IMR-90 (cell line): ENCODE measurements around the gene MAN2C1. TPM values are rescaled to one million over a fixed set of nuclear protein-coding genes. Genes with fewer than 3 reads are reported as not detected.

Experiments
- ATAC-seq: fragments of 200-7000 bp; cut with Tn5 transposase; 2 replicates; pipeline ENCODE4 v1.9.1; 2020; ENCODE audit warnings: low read depth, mild to moderate bottlenecking, moderate library complexity
- BruUV-seq: library from RNA; stranded (reverse); fragments of 400-500 nt; replicated peaks from 2 replicates; lab custom pipeline; 2021; lab: Mats Ljungman, UMichigan
- CTCF ChIA-PET: fragments of 300-600 bp; formaldehyde crosslinking; extraction: SDS; loops from one replicate; lab custom pipeline; 2021; ENCODE audit warnings: antibody characterized with exemption; lab: Yijun Ruan, JAX
- POLR2A ChIA-PET: fragments of 300-600 bp; sonication (Branson Sonifier 250); formaldehyde crosslinking; loops from one replicate; lab custom pipeline; 2022; ENCODE audit warnings: antibody characterized with exemption; ENCODE audit not compliant: unreplicated experiment; lab: Charles Lee
- DNase-seq: peaks from one replicate; pipeline ENCODE4 v3.0.0; 2013
- H2AFZ ChIP-seq: replicated peaks from 2 replicates; pipeline ENCODE3; 2013; ENCODE audit warnings: low read length, mild to moderate bottlenecking; ENCODE audit not compliant: poor library complexity
- H2AK5ac ChIP-seq: 2 replicates; pipeline ENCODE4 v1.6.1; 2013; ENCODE audit warnings: low read depth, low read length, inconsistent platforms
- H2AK9ac ChIP-seq: replicated peaks from 2 replicates; pipeline ENCODE3; 2013; ENCODE audit warnings: mild to moderate bottlenecking, low read depth, low read length, moderate library complexity; ENCODE audit not compliant: poor library complexity
- H2BK120ac ChIP-seq: 2 replicates; pipeline ENCODE4 v1.6.1; 2013; ENCODE audit warnings: low read depth, low read length, inconsistent platforms
- H2BK15ac ChIP-seq: 3 replicates; pipeline ENCODE4 v1.6.1; 2013; ENCODE audit warnings: low read depth, low read length, inconsistent platforms
- H2BK20ac ChIP-seq: 2 replicates; pipeline ENCODE4 v1.6.1; 2013; ENCODE audit warnings: low read depth, mild to moderate bottlenecking, inconsistent platforms, low read length, moderate library complexity
- H2BK5ac ChIP-seq: 2 replicates; pipeline ENCODE4 v1.6.1; 2013; ENCODE audit warnings: mild to moderate bottlenecking, low read depth, low read length, inconsistent platforms; ENCODE audit not compliant: poor library complexity, severe bottlenecking
- H3K14ac ChIP-seq: replicated peaks from 2 replicates; pipeline ENCODE4 v1.6.1; 2013; ENCODE audit warnings: low read depth, low read length, inconsistent platforms
- H3K18ac ChIP-seq: 2 replicates; pipeline ENCODE4 v1.6.1; 2013; ENCODE audit warnings: low read depth, low read length, control low read depth
- H3K23ac ChIP-seq: 2 replicates; pipeline ENCODE4 v1.6.1; 2013; ENCODE audit warnings: low read depth, low read length, inconsistent platforms
- H3K27ac ChIP-seq: 2 replicates; pipeline ENCODE4 v1.5.1; 2013; ENCODE audit warnings: mild to moderate bottlenecking, control low read depth, low read length; ENCODE audit not compliant: insufficient read depth
- H3K27me3 ChIP-seq: 2 replicates; pipeline ENCODE4 v1.6.1; 2013; ENCODE audit warnings: low read length; ENCODE audit not compliant: control insufficient read depth, insufficient read depth
- H3K36me3 ChIP-seq: 2 replicates; pipeline ENCODE4 v1.6.1; 2013; ENCODE audit warnings: low read length, mixed read lengths; ENCODE audit not compliant: control insufficient read depth, insufficient read depth
- H3K4ac ChIP-seq: 2 replicates; pipeline ENCODE4 v1.6.1; 2013; ENCODE audit warnings: low read depth, low read length, inconsistent platforms
- H3K4me1 ChIP-seq: 2 replicates; pipeline ENCODE4 v1.6.1; 2013; ENCODE audit warnings: low read length, mixed read lengths; ENCODE audit not compliant: control insufficient read depth, insufficient read depth
- H3K4me2 ChIP-seq: 2 replicates; pipeline ENCODE4 v1.6.1; 2013; ENCODE audit warnings: low read depth, mild to moderate bottlenecking, control low read depth, low read length, moderate library complexity
- H3K4me3 ChIP-seq: 2 replicates; pipeline ENCODE4 v1.5.1; 2013; ENCODE audit warnings: low read depth, mild to moderate bottlenecking, control low read depth, low read length, moderate library complexity; ENCODE audit not compliant: insufficient read depth
- H3K56ac ChIP-seq: 2 replicates; pipeline ENCODE4 v1.6.1; 2013; ENCODE audit warnings: low read length, inconsistent platforms; ENCODE audit not compliant: insufficient read depth; ENCODE audit errors: extremely low read depth
- H3K79me1 ChIP-seq, 2 experiments: 2 replicates each; pipeline ENCODE4 v1.6.1; 2013; ENCODE audit warnings: low read length in 2 of 2, inconsistent platforms in 1 of 2, low read depth in 1 of 2
- H3K9ac ChIP-seq: 2 replicates; pipeline ENCODE4 v1.6.1; 2013; ENCODE audit warnings: low read depth, low read length, control low read depth
- H3K9me1 ChIP-seq: 2 replicates; pipeline ENCODE4 v1.6.1; 2013; ENCODE audit warnings: low read length, inconsistent platforms; ENCODE audit not compliant: insufficient read depth
- H3K9me3 ChIP-seq: 2 replicates; pipeline ENCODE4 v1.6.1; 2013; ENCODE audit warnings: low read length; ENCODE audit not compliant: control insufficient read depth, insufficient read depth
- H4K20me1 ChIP-seq: 2 replicates; pipeline ENCODE4 v1.6.1; 2013; ENCODE audit warnings: low read length, inconsistent platforms; ENCODE audit not compliant: insufficient read depth
- H4K5ac ChIP-seq: 2 replicates; pipeline ENCODE4 v1.6.1; 2013; ENCODE audit warnings: mild to moderate bottlenecking, low read depth, low read length, control low read depth
- H4K8ac ChIP-seq, 2 experiments: 2 replicates each; pipeline ENCODE4 v1.6.1; 2013; ENCODE audit warnings: low read depth in 2 of 2, low read length in 2 of 2, control low read depth in 1 of 2, inconsistent platforms in 1 of 2
- H4K91ac ChIP-seq: 2 replicates; pipeline ENCODE4 v1.6.1; 2013; ENCODE audit warnings: low read depth, low read length, inconsistent platforms; ENCODE audit not compliant: insufficient read depth
- CTCF ChIP-seq: conservative IDR thresholded peaks from 2 replicates; pipeline ENCODE4 v1.5.1; 2012; ENCODE audit warnings: mild to moderate bottlenecking, low read depth, low read length, improper control_type of control experiment
- MAFK ChIP-seq: IDR thresholded peaks from 2 replicates; pipeline ENCODE4 v1.6.1; 2012; ENCODE audit warnings: low read depth, low read length, improper control_type of control experiment
- MAZ ChIP-seq: IDR thresholded peaks from 2 replicates; pipeline ENCODE4 v1.6.1; 2012; ENCODE audit warnings: low read depth, mild to moderate bottlenecking, low read length, improper control_type of control experiment, moderate library complexity, borderline replicate concordance
- MXI1 ChIP-seq: IDR thresholded peaks from 2 replicates; pipeline ENCODE4 v1.6.1; 2012; ENCODE audit warnings: low read depth, mild to moderate bottlenecking, low read length, moderate library complexity, borderline replicate concordance
- RCOR1 ChIP-seq: IDR thresholded peaks from 2 replicates; pipeline ENCODE4 v1.6.1; 2012; ENCODE audit warnings: mild to moderate bottlenecking, low read length, improper control_type of control experiment; ENCODE audit not compliant: insufficient replicate concordance
- WGBS, 2 experiments: methylation state at CpG; one replicate each; pipeline versions ENCODE4 v1.1.5 to v1.1.7; 2013; ENCODE audit warnings: missing lambda C conversion rate in 2 of 2; ENCODE audit not compliant: insufficient read length in 1 of 2; ENCODE audit errors: extremely low coverage in 2 of 2; 5-methylcytosine and 5-hydroxymethylcytosine counted together
- dilution Hi-C: fragments of 300-500 bp; cut with HindIII; formaldehyde crosslinking; loops from one replicate; pipeline ENCODE4 v1.14.3; 2018; ENCODE audit warnings: low sequenced_read_pairs; ENCODE audit not compliant: unreplicated experiment
- in situ Hi-C: fragments of 300-500 bp; cut with MboI; formaldehyde crosslinking; loops from 3 replicates; pipeline ENCODE4 v1.14.3; 2019; ENCODE audit warnings: low sequenced_read_pairs, inconsistent platforms, mixed read lengths
- intact Hi-C: fragments of 100-400 bp; cut with micrococcal nuclease; formaldehyde crosslinking; loops from 2 replicates; pipeline ENCODE4 v1.10.0; 2022
- polyA plus RNA-seq, 3 experiments: library from polyadenylated mRNA; depleted of rRNA; stranded (reverse); fragments of >200 nt; gene quantifications; 2 replicates each; pipeline ENCODE4 v1.2.3, GENCODE V29; 2012; ENCODE audit warnings: low replicate concordance in 1 of 3
- total RNA-seq: library from RNA; depleted of rRNA; stranded (reverse); fragments of >200 nt; gene quantifications from 2 replicates; pipeline ENCODE4 v1.2.3, GENCODE V29; 2012
- TF ChIP-seq, protein P1 (sequence below): fragments of 150-350 bp; IDR thresholded peaks from 2 replicates; pipeline ENCODE4 v1.6.1; 2017; ENCODE audit warnings: mild to moderate bottlenecking, antibody characterized with exemption, low read length, low read depth

MAN2C1 gene
- total and polyA plus RNA-seq, 2 of the 4 experiments (the other 2 are of a cell fraction) = 34.8 to 153 TPM

DNA sequence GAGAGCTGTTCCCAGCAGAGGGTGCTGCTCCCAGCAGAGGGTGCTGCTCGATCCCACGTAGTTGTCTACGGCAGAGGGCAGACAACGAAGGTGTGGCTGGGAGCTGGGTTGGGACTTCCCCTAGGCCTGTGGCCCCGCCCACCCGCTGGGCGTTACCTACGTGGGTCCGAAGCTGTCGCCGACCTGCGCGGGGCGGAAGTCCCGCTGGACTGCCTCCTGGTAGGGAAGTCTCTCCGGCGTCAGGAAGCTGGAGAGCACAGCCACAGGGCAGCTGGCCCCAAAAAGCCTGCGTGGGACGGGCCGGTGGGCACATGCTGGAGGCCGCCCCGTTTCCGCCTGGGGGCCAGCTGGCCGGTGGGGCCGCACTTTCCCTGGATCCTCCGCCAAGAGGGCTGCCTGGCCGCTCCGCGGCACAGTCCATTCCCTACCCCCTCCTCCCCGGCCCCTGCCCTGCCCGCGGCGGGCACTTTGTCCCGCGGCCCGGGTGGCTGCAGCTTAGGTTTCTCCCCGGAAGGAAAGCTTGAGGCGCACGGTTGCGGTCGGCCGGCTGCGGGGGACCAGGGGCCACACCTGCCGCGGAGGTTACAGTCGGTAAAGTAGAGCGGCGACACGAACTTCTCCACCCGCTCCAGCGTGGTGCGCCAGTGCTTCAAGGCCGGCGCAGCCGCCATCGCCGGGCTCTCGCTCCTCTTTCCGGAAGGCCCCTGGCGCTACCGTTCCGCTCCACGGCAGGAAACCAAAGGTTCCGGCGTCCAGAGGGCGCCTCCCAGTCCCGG, at the start of gene MAN2C1 (continued):
- TF ChIP-seq MAZ (peak; percentile 67; the same call in 1 of the 2 replicates), MXI1 (peak; percentile 47)
- TF ChIP-seq, protein P1, sequence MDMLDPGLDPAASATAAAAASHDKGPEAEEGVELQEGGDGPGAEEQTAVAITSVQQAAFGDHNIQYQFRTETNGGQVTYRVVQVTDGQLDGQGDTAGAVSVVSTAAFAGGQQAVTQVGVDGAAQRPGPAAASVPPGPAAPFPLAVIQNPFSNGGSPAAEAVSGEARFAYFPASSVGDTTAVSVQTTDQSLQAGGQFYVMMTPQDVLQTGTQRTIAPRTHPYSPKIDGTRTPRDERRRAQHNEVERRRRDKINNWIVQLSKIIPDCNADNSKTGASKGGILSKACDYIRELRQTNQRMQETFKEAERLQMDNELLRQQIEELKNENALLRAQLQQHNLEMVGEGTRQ = 0 out of 2 replicates have a peak, but pooled peaks have one; percentile 3

- Histone ChIP-seq H2BK15ac (no peak overlapping the region), H3K9me1 (peaks cover 3% of the 10 kb centered on the region; the same call in 1 of the 2 replicates), H4K8ac (no peak overlapping the region), H3K4me3 (no peak overlapping the region), H2AK9ac (no peak overlapping the region), H3K27me3 (no peaks in the 10 kb centered on the region), H3K4ac (no peak overlapping the region), H2BK20ac (no peak overlapping the region), H3K36me3 (peaks cover 23% of the 10 kb centered on the region), H4K20me1 (peaks cover 4% of the 10 kb centered on the region; the same call in 1 of the 2 replicates), H3K9me3 (no peaks in the 10 kb centered on the region), H3K56ac (no peak overlapping the region), H3K4me2 (no peak overlapping the region), H3K4me1 (no peaks in the 10 kb centered on the region), H4K91ac (no peak overlapping the region), H2AK5ac (no peak overlapping the region), H2BK5ac (no peak overlapping the region), H4K5ac (no peak overlapping the region), H3K27ac (no peak overlapping the region), H2AFZ (no peak overlapping the region), H3K14ac (no peak overlapping the region), H3K79me1 (peaks cover 17 to 32% of the 10 kb centered on the region in 2 experiments), H2BK120ac (no peak overlapping the region), H3K9ac (no peak overlapping the region), H3K23ac (no peak overlapping the region), H3K18ac (no peak overlapping the region)
- ATAC-seq (no peak), DNase-seq (no peak)
- in situ Hi-C loops (no loop called here), intact Hi-C loops (no loop called here), dilution Hi-C loops (no loop called here)
- TF ChIP-seq MAFK (no peak), RCOR1 (no peak), CTCF (no peak)
- WGBS, 2 experiments = 100% methylated on average over 1 of the region's 1 CpG; no CpG with 5 or more reads in 1 of the 2 experiments
- BruUV-seq = no TSS peak
- CTCF ChIA-PET = interaction anchor here (0.6 kb wide), 1 partner anchor 391 kb away, joined by 6 read pairs; no protein-coding TSS in a partner anchor
- POLR2A ChIA-PET = no interaction called here
Measured at GRCh38 chr15:75416584-75416983, 48.2 kb upstream of the MAN2C1 start.
